Left kidney (tissue), 2 donors: Measurements from ENCODE around the gene HECA. TPM values are rescaled to one million over a fixed set of nuclear protein-coding genes. Genes with fewer than 3 reads are reported as not detected.
"Not testable (repeated sequence)": the region's sequence is repeated elsewhere in the genome, so short reads cannot be mapped to it uniquely, and the experiment has no call there.

Experiments
- DNase-seq: peaks from one replicate; pipeline ENCODE4 v3.0.0-alpha.2; 2013
- polyA plus RNA-seq: library from polyadenylated mRNA; unstranded; fragments of 120-200 nt; gene quantifications from one replicate; pipeline ENCODE4 v1.2.1, GENCODE V29; 2013; ENCODE audit not compliant: insufficient read length

The HECA gene
- polyA plus RNA-seq, 1 donor = 16.8 TPM

- DNase-seq = no peak
These were observed 71.0 kb downstream of the HECA start for GRCh38 chr6:139205843-139206242.

- DNase-seq = not testable (repeated sequence)
These were observed 75.9 kb downstream of the HECA start for GRCh38 chr6:139210766-139211165.

GRCh38 chr6:139212460-139212859 is 77.6 kb downstream of the HECA start:
- DNase-seq = not testable (repeated sequence)

- peak; percentile 70 for DNase-seq
These were observed 84.4 kb downstream of the HECA start for GRCh38 chr6:139219271-139219729.

- no peak for DNase-seq
These were observed 84.9 kb downstream of the HECA start for GRCh38 chr6:139219746-139220145.

- not testable (repeated sequence) for DNase-seq
These were observed 93.5 kb downstream of the HECA start for GRCh38 chr6:139228387-139228786.

Other genes with a start within 250 kb of the HECA start
- 93.4 TPM for gene REPS1, start 146.8 kb upstream of the HECA start, polyA plus RNA-seq
- 52.6 TPM for gene ABRACL, start 106.3 kb upstream of the HECA start, polyA plus RNA-seq
- gene TXLNB, start 156.9 kb downstream of the HECA start, polyA plus RNA-seq = 2.7 TPM
- 142 TPM for gene CITED2, start 239.6 kb downstream of the HECA start, polyA plus RNA-seq